GM21576 (cell line): ENCODE data around the gene OLA1.

Source experiments
- ATAC-seq: cut with Tn5 transposase; IDR thresholded peaks from one replicate; pipeline ENCODE4 v1.9.1; 2021; ENCODE audit warnings: mild to moderate bottlenecking, moderate library complexity; ENCODE audit not compliant: unreplicated experiment

Gene OLA1

DNA sequence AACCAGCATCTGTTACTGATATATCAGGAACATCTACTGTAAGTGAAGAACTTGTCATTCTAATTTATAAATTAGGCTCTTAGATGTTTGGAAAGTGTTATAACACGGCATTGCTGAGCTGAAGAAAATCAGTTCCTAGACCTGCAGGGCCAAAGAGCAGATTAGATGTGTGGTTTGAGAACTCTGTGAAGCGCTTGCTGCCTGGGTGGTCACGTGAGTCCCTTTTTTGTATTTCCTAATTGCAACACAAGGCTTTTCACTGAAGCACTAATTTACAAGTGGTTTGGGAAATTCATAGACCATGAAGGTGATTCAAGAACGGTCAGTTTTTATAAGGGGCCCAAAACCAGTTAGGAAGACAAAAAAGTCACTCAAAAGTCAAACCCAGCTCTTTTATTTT is 176.3 kb downstream of the OLA1 start:
- no peak for ATAC-seq

DNA sequence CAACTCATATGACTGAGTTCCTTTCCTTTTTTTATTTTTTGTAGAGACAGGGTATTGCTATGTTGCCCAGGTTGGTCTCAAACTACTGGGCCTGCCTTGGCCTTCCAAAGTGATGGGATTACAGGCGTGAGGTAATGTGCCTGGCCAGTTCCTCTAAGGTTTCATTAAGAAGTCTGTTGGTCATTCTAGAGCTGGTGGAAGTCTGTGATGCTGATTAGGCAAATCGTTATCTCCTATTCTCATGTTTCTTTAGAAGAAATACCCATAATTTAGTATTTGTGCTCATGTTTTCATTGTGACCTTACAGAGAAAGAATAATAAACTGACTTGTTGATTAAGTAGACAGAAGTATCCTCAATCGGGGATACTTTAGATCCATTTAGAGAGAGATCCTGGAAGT is 177.0 kb downstream of the OLA1 start:
- ATAC-seq: no peak

DNA sequence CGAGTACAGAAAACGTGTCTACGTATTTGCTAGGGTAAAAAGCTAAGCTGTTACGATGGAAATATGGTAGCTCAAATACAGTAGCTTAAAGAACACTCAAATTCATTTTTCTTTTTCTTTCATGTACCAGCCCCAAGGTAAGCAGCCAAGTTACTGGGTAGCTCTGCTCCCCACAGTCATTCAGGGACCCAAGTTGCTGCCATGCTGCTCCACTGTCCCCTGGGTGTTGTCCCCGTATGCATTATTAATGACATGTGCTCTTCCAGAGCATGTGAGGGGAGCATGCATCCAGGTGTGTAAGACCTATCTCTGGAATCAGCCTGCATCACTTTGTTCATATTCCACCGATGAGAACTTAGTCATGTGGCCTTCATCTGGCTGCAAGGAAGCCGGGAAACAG is 178.1 kb downstream of the OLA1 start:
- ATAC-seq: no peak

DNA sequence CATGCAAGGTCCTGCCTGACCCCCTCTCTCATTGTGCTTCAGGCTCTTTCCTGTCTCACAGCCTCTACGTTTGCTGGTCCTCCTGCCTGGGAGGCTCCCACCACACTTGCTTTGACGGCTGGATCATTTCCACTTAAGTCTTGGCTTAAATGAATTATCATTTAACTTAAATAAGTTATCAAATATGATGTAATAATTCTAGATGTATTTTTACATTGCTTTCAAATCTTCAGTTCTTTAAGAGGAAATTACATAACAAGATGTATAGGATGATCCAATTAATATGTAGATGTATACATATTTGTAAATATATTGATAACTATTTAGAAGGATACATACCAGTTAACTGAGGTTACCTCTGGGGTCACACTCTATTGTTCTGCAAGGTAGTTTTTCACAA is 180.5 kb downstream of the OLA1 start:
- ATAC-seq: no peak

DNA sequence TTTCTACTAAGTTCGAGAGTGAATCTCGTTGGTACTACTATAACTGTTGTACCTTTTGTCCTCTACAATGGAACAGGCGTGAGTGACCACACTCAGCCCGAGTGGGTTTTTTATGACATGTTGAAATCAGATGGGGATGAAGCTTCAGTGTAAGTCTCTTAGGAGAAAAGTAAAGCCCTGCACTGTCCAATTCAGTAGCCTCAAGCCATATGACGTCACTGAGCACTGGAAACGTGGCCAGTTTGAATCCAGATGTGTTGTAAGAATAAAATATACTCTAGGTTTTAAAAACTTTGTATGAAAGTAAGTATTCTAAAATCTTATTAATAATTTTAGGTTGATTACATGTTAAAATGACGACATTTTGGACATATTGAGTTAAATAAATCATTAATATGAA is 181.5 kb downstream of the OLA1 start:
- no peak for ATAC-seq

DNA sequence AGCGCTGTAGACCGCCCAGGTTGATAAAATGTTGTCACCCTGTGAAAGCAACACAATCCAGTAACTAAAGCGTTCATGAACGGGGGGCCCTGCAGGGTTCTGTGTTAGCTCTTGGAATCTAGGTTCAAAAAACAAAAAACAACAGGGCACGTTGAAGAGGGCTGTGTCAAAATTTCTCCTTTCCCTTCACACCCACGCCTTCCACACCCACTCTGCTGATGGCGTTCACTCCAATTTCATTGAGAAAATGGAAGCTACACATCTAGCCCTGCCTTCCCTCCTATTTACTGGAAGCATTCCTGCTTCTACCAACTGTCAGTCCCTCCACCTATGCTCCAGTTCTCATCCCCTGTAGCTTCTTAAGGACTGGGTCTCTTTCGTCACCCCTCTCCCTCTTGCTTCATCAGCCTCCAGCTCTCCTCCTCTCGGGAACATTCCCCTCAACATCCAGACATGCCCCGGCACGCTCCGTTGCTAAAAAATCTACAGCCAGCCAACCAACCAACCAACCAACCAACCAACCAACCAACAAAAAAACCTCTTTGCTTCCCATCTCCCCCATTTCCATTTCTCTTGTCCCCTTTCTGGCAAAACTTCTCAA is 184.7 kb downstream of the OLA1 start:
- ATAC-seq: no peak

DNA sequence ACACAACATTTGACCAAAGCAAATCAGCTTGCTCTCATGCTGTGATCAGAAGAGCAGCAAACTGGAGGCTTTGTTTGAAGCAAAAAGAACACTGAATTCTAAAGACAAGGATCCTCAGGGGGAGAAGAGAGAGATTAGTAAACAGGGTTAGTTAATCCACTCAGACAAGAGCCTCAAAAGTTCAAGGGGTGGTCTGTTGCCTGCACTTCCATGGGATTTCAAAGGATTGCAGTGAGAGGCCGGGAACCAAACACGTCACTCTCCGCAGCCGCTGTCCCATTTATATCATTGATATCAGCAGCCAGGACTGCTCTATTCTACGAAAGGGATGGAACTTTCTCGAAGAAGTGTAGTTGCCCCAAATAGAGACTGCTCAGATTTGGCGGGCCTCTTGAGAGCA is 185.4 kb downstream of the OLA1 start:
- no peak for ATAC-seq

DNA sequence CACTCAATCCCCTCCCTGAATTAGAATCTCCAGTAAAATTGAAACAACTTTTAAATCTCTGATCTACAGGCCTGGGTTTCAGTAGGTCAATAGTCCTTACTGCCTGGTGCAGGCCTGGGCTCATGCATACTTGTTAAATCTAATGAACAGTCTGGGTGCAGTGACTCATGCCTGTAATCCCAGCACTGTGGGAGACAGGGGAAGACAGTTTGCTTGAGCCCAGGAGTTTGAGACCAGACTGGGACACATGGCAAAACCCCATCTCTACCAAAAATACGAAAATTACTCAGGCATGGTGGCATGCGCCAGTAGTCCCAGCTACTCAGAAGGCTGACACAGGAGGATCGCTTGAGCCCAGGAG is 188.5 kb downstream of the OLA1 start:
- no peak for ATAC-seq

DNA sequence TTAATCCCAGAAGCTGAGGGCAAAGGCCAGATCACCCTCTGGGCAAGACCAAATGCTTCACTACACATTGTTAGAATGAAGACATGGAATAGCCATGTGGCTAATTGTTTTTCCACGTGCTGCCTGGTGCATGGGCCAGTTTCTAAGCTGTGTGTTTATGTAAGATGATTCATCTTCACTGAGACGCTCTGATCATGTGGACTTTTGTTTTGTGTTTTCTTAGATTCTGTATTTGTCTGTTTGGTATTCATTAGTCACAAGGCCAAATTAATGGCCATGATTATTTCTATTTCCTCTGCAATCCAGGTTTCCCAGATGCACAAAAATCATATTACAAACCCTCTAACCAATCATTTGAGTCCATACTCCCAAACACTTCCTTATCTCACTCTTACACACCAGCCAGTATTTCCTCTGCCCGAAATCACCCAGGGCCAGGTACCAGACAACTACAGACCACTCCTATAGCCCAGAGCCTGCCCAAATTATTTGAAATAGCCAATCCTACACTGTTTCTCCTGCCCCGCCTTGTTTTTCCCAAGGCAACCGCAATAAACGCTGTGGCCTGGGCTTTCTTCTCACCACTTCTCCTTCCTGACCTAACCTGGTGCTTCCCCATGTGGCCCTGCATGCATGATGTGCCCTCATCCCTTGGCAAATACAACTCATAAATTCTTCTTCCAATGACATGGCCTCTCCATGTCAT is 189.0 kb downstream of the OLA1 start:
- ATAC-seq: no peak

DNA sequence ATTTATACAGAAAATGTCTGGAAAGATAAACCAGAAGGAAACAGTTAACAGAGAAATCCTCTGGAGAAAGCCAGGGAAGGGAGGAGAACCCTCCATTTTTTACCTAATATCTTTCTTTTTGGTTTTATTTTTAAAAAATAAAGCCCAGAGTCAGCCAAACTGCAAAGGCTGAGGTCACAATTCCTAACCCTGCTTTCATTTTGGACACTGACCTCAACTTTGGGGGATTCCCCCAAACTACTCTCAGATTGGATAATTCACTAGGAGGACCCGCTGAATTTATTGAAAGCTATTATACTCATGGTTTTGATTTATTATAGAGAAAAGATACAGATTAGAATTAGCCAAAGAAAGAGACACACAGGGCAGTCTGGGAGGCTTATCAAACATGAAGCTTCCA is 189.9 kb downstream of the OLA1 start:
- no peak for ATAC-seq

DNA sequence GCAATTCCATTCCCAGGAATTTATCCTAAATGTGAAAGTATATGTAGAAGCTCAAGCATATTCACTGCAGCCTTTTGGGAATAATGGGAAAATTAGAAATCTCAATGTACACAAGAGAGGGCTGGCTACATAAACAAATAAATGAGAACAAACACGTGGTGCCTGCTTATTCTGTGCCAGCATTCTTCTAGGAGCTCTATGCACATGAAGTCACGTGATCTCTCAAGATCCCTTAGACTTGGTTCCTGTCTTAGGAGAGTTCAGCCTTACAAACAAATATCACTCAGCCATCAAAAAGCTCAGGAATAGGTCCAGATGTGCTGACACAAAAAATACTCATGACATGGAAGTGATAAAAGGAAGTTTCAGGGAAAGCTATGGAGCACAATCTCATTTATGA is 190.3 kb downstream of the OLA1 start:
- no peak for ATAC-seq

DNA sequence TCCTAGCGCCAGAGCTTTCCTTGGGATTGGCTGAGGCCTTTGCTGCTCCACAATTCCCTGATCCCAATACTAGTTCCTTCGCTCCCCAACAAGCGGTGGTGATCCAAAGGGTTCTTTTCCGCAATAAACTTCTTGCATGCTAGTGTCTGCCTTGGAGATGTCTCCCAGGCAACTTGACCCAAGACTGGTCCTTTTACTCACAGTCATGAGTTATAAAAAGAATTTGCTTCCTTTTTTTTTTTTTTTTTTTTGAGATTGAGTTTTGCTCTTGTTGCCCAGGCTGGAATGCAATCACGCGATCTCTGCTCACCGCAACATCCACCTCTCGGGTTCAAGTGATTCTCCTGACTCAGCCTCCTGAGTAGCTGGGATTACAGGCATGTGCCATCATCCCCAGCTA is 193.4 kb downstream of the OLA1 start:
- no peak for ATAC-seq

DNA sequence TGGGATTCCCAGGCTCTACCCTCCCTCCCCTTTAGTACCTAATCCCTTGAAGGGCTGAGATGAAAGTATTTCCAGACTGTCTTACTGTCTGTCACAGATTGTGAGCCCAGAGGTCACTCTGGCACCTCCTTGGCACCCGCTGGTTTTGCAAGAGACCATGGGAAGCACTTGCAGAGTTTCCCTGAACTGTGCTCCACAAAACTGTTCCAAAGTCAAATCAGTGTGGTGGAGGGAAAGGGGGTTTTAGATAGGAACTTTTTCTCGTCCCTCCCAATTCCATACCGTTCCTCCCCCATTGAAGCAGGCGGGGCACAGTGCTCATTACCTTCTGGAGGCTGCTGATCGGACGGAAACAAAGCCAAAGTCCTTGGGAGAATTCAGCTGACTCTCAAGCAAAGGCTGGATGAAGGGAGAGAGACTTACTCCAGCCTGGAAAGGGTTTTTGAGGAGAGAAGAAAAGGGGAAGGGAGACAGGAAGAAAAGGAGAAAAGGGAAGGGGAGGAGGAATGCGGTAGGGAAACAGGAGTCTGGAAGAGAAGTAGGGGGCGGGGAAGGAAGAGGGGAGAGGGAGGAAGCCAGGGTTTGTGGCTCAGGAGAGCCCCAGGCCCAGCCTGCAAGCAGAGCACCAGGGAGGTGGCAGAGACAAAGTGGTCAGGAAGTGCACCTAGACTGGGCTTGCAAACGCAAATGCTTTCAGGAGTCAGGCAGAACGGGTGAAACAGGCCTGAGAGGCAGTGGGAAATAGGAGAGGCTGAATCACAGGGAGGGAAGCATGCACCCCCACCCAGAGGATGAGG is 194.8 kb downstream of the OLA1 start:
- ATAC-seq: no peak

DNA sequence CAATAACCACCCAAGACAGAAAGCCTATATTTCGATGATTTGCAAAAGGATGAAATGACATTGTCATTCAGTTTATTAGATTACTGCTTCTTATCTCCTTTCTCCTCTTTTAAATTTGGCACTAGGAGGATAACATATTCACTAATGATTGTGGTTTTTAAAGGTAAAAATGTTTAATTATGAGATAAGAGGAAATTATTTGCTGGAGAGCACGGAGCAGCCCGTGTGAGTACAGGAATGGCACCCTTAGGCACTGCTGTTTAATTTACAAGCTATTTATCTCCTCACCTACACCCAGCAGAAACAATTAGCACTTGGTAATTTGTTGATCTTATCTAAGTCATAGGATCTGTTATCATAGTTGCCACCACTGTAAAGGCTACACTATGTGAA is 195.8 kb downstream of the OLA1 start:
- no peak for ATAC-seq

DNA sequence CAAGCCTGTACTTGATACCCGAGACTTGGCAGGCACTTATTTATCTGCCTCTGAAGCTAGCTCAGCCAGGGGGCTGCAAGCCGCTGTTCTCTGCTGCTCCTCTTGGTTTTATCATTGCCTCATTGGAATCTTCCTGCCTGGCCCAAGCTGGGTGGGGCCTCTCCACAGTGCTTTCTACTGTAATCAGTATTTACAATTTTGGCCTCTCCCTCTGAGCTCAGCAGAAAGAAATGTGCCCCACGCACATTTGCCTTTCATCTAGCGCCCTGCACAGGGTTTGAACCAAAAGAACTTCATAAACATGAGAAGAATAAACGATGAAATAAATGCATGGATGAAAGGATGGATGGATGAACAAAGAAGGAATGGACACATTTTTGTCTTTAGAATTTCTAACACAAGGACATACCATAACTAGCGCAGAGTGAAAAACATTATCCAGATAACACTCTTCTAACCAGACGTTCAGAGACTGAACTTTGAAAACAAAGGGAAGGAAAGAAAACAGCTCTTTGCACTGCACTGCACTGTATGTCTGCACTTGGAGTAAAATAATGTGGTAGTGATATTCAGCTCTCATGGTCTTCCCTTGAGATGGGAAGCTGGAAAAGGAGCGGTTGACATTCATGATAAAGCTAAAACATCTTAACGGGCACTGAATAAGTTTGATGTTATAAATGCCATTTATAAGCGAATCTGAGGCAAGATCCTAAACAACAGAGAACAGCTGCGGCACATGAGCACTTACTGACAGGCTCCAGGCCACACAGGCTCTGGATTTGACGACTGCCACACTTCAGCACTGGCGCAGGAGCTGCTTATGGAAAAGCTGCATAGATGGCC is 196.4 kb downstream of the OLA1 start:
- ATAC-seq: no peak

DNA sequence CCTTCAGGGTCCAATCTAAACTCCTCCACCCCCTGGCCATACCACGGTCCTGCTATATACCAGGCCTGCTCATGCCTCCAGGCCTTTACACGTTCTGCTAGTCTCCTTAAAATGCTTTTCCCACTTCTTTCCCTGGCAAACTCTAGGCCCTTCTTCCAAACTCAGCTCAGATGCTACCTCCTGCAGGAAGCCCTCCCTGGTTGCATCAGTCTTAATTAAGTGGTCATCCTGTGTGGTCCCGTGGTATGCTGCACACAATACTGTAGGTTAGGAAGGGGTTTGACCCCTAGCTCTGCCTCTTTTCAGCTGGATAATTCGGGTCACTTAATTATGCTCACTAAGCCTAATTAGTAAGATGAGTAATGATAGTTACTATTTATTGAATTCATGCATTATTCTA is 197.3 kb downstream of the OLA1 start:
- ATAC-seq: no peak

DNA sequence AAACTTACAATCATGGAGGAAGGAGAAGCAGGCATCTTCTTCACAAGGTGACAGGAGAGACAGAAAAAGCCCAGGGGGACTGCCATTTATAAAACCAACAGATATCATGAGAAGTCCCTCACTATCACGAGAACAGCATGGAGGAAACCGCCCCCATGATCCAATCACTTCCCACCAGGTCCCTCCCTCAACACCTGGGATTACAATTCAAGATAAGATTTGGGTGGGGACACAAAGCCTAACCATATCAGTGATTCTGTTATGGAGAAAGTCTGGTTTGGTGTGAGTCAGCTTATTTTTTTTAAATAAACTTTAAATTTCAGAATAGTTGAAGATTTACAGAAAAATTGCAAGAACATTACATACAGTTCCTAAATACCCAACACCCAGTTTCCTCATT is 198.4 kb downstream of the OLA1 start:
- ATAC-seq: no peak

DNA sequence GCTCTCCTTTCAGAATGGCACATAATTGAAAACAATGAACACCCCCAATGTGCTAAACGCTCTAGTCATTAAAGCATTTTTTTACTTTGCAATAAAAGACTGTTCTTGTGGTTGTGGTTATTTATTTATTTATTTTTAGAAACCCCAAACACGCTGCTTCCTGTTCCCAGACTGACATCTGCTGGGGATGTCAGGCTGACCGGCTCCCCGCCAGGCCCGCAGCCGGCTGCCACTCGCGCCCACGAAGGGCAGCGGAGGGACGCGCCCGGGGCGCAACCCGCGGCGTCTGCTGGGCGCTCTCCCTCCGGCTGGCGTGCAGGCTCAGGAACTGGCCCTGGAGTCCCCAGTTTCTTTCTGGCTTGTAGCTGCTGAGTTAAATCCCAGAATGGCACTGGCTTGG is 200.1 kb downstream of the OLA1 start:
- ATAC-seq: no peak

DNA sequence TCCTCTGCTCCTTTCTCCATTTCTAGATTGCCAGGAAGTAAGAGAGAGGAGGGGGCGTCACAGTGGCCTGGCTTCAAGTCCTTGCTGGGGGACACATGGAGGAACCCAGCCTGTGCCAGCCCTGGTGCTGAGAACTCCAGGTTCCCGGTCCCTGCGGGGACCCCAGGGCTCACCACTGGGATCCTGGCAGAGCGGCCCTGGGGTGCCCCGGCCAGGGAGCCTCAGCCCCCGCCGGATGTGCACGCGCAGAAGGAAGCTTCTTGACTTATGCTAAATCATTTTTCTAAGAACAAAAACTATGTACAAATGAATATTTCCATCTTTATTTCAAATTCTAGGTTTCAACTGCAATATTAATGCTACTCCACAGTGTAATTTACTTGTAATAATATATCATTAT is 200.6 kb downstream of the OLA1 start:
- ATAC-seq: no peak

DNA sequence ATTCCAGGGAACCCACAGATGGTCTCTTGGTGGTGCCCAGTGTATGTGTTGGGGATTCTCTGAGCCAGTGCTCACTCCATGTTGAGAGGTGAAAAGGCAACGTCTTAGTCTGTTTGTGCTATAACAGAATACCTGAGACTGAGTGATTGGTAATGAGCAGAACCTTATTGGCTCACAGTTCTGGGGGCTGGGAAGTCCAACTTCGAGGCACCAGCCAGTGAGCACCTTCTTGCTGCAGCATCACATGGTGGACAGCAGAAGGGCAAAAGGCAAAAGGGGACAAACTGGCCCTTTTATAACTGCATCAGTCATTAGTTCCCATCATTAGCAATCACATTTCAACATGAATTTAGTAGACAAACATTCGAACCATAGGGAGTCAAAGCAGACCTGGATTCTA is 202.2 kb downstream of the OLA1 start:
- no peak for ATAC-seq

DNA sequence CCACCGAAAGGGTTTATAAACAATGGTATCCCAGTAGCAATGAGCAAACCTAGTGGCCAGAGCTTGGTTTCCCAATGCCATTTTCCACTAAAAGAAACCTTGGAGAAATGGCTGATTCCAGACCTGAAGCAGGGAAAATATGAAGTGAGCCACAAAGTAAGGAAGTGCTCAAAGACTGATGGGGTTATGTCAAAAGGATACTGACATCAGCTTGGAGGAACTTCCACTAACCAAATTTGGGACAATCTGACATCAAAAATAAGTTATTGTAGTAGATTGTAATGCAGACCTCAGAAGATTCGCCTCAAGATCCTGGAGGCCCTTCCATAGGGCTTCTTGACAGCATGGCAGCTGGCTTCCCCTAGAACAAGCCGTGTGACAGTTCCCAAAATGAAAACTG is 203.8 kb downstream of the OLA1 start:
- ATAC-seq: no peak

DNA sequence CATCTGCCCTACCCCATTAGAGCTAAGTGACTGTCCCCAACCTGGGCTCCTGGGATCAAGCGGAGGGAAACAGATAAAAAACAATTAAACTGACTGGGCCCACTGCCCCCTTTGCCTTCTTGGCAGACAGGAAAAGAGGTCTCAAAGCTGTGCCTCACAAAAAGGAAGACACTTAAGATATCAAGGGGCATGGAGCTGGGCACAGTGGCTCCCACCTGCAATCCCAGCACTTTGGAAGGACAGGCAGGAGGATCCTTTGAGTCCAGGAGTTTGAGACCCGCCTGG is 208.0 kb downstream of the OLA1 start:
- no peak for ATAC-seq
